HG03558 (cell line): ENCODE results near the gene ARHGEF40.

Experiments used
- ATAC-seq: cut with Tn5 transposase; IDR thresholded peaks from one replicate; pipeline ENCODE4 v1.9.1; 2021; ENCODE audit warnings: moderate number of reproducible peaks; ENCODE audit not compliant: unreplicated experiment; ENCODE audit errors: extremely low read depth

Gene ARHGEF40

DNA sequence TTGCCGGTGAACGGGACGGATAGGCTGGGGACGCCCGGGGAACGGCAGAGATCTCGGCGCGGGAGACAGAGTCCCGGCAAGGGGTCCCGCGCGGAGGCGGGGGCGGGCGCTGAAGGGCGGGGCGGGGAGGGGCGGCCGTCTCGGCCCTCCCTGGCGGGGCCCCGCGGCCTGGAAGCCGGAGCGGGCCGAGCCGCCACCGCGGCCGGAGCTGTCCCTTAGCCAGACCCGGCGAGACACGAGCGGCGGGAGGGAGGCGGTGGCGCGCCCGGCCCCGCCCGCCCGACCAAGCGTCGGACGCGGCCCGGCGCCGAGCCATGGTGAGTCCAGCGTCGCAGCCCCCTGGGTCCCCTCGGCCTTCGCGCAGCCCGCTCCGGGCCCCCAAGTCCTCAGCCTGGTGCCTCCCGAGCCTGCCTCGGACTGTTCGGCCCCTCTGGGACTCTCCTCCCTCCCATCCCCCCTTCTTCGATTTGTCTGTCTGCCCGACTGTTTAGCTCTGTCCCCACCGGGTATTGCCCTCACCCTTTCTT, at the start of gene ARHGEF40:
Gene ARHGEF40, plus strand, starts transcription at position 222 of the 527 bp plus-strand sequence. Its CDS starts 93 bp downstream, at position 315.
- no peak for ATAC-seq

DNA sequence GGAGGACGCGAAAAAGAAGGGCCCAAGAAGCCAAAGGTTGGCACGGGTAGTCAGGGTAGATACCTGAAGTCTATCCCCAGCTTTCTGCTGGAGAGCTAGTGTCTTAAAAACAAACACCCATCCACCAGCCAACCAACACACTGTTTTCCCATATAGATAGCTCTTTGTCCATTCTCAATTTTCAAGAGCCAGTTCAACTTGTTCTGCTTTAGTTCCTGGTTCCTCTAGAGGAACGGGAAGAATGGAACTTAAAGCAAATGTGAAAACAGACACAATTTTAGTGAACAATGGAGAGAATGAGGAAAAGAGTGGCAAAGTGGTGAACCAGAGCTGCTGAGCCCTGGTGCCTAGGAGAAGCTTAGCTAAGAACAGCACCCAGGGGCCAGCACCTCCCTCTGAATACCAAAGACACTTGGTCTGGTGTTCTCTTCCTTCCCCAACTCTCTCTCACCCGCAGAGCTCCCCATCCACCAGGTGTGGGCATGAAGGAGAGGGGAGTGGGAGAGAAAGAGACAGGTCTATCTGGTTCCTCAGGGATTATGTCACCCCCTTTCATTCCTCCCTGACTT, 49.0 kb upstream of the ARHGEF40 start:
- no peak for ATAC-seq

DNA sequence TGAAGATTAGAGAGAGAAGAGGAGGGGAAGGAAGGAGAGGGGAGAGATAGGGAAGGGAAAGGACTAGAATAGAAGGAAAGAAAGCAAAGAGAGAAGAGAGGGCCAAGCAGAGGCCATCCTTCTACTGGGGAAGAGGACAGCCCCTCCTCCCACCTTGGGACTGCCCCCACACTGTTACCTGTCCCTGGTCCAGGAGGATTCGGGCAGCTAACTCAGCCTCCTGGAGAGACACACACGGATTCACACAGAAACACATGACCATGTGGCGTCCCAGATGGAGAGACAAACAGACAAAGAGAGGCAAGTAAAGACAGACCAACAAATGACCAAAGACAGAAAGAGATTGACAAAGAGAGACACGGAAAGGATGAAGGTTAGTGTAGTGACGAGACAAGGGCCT, 47.4 kb upstream of the ARHGEF40 start:
- ATAC-seq: no peak

DNA sequence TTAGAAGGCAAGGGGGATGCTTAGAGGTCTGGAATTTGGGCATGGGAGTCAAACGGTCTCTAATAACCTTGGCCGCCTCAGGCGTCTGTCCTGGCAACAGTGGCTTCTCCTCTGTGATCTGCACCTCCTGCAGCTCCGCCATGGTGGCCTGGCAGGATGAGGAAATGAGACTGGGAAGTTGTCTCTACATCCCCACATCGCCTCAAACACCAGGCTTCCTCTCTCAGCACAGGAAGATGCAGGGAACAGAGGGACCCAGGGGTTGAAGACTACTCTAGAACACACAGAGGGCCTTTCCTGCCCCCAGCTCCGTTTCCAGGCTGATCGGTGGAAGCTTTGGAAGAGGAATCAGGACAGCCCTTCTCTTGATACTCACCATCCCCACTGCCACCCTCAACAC, 46.9 kb upstream of the ARHGEF40 start:
- no peak for ATAC-seq

DNA sequence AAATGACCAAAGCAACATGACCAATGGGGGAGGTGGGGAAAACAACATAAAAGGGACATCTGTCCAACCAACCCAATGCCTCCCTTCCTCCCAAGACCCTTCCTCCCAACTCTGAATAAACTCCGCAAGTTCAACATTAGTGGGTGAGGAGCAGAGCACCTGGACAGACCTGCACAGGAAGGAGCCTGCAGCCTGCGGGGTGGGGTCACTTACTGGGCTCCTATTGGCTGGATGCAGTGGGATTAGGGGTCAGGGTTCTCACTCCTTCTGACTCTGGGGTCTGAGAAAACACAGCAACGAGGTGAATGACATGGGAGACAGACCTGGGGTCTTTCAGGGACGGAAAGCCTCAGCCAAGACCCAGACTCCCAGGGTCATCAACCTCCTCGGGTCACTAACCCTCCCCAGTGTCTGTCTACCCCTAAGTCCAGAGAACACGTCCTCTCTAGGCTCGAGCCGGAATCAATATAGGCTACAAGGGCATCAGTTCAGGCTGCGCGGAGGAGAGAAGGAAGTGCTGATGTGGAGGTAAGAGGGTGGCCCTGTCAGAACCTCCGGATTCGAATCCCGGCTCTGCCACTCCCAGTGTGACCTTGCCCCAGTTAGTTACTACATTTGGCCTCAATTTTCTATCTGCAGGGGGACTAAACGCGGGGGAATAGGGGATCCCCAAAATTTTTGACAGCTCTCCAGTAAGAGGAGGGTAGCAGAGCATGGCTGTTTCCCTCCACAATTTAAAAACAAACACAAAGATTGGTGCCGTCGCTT, 46.1 kb upstream of the ARHGEF40 start:
- no peak for ATAC-seq

DNA sequence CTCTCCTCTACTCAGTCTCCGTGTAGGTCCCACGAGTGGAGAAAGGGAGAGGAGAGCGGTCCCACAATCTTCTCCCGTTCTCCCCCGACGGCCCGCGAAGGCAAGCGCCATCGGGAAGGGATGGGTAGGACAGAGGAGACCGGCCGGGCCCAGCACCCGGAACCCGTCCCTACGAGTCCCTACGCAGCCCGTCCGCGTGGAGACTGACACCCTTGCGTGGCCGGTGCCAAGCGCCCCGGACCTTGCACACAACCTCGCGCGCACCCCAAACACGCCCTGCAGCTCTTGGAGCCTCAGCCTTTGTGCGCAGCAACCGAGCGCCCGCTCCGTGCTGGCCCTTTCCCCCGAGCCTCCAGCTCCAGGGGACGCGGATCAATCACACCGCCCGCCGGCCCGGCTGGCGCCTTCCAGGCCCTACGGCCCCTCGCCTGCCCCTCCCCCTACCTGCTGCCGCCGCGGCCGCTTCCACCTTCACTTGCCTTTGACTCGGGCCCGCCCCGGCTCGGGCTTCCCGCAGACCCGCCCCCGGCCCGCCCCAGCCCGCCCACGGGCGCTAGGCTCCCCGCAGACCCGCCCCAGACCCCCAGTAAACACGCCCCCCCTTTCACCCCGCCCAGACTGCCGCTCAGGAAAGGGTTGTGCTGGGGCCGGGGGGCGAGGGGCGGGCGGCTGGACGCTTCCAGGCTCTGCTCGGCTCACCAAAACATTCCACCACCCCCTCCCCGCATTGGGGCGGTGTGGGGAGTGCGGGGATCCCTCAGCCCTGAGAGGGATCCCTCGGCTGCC, 45.3 kb upstream of the ARHGEF40 start, which contains the start of gene NDRG2:
Gene NDRG2, minus strand, starts transcription at position 477 of the 786 bp plus-strand sequence. CDS start 1,746 bp downstream, outside the sequence.
- no peak for ATAC-seq

DNA sequence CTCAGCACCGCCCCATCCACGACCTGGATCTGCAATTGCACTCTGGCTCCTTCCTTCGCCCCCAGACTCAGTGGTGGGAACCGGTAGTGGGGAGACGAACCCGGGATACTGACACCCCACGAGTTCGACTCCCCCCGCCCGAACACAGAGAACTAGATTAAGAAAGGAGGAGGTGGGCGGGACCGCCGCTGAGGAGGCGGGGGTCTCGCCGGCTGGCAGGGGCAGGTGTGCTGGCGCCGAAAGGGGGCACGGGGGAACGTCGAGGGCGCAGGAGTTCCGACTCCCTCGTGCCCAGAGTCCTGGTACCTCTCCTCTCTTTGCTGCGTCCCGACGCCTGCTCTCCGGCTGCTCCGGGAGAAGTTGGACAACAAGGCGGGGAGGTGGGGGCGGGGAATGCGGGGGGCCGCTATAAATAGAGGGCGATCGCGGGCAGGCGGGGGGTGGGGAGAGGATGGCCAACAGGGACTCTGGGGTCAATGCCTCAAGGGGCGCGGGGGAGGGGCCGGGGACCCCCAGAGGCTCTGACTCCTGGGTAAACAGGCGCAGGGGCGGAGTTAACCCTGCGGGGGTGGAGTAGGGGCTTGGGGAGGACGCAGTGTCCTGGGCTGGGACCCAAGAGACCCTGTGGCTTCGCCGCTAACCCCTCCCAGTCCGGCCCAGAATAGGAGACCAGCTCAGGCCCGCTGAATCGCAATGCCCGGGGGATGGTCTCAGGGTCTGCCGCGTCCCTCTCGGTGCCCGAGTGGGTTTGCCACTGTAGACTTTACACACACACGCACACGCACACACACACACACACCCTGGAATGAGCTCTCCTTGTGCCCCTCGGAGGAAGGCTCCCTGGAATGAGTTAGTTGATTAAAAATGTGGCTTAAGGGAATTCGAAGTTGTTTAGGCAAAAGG, 44.5 kb upstream of the ARHGEF40 start:
- ATAC-seq: no peak

DNA sequence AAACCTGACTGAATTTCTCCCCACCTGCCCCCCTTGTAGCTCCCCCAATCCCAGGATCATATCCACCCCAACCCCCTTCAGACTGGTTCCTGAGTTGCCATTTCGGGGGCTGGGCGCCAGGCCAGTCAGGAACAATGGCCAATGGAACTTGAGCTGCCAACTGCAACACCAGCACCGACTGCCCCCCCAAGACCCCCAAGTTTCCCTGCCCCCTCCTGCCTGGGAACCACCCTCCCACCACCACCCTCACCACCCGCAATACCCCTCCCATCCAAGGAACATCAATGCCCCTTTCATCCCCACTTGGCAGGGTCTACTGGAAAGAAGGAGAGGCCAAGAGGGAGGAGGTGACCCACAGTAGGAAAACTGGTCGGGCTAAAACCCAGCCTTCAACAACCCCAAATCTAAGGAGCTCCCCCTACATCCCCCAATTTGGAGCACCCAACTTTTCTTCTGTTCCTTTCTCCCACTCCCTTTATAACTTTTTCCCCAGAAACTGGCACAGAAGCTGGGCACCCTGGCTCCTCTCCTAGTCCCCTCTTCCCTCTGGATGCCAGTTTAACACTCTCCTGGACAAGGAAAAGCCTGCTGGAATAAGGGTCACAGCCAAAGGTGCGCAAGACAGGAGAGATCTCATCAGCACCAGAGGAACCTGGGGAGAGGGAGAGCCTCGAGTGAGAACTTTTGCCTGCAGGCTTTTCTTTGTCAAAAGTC, 43.7 kb upstream of the ARHGEF40 start:
- no peak for ATAC-seq

DNA sequence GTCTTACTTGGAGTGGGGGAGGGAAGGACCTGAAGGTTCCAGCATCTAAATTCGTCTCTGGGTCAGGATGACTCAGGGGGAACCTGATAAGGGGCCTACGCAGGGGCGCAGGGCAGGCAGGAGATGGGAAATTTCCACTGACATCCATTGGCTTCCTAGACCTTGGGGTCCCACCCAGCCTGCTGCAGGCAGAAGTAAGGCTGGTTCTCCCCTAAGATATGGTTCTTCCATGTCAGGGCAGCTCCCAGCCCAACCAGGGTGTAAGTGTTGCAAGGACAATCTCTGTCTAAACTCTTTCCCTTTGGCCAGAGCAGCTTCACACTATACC, 43.2 kb upstream of the ARHGEF40 start:
- ATAC-seq: no peak

DNA sequence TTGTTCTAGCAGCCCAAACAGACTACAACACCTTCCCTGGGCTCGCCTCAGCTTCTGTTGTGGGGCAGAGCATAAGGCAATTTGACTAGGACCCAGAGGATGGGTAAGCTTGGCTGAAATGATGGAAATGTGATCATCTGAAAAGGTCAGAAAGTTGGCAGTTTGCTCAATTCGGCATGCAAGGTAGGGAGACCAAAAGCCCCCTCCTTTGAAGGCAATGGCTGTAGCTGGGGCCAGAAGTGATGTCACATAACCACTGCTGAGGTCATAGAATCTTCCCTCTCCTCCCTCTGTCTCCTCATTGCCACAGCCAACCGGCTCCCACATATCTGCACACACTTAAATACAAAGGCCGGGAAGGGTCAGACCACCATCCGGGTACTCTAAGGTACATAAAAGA, 40.2 kb upstream of the ARHGEF40 start, which contains the start of gene TPPP2:
Gene TPPP2, plus strand, starts transcription at position 301 of the 400 bp plus-strand sequence. CDS start 365 bp downstream, outside the sequence.
- ATAC-seq: no peak

DNA sequence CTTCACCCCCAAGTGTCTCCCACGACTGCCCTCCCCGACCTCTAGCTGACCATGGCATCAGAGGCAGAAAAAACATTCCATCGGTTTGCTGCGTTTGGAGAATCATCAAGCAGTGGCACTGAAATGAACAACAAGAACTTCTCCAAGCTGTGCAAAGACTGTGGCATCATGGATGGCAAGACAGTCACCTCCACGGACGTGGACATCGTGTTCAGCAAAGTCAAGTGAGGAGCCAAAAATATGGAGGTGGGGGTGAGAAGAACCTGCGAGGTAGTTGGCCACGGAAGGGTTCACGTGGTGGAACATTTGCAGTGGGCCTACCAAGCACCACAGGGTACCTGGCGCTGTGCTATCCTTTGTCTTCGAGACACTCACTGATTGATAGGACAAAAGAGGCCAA, 39.6 kb upstream of the ARHGEF40 start:
- ATAC-seq: no peak

DNA sequence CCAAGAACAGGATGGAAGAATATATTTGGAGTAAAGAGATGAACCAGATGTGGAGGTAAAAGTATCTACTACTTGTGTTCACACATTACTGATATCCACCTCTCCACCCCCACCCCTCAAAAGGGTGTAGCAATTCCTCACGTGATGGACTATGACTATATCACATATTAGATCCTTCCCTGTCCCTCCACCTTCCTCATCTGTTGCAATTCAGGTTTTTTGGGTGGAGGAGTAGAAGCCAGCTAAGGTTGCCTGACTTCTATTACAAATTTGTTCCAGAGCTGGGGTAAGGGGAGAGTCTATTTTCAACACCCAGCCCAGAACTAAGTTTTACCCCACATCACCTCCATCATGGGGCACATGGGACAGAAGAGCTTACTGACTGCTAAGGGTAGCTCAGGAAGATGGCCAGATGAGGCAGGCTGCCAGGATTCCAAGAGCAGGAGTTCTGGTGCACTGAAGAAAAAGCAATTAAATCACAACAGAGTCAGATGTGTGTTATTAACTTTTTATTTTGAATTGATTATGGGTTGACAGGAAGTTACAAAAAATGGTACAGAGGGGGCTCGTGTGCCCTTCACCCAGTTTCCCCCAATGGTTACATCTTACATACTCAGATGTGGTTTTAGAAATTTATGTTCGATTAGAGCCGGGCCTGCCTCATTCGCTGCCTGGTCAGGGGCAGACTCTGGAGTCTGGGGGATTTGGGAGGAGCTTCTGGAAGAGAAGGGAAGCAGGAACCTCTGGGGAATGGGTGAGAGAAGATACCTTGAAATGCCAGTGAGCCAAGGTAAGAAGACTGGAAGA, 37.6 kb upstream of the ARHGEF40 start:
- ATAC-seq: no peak

DNA sequence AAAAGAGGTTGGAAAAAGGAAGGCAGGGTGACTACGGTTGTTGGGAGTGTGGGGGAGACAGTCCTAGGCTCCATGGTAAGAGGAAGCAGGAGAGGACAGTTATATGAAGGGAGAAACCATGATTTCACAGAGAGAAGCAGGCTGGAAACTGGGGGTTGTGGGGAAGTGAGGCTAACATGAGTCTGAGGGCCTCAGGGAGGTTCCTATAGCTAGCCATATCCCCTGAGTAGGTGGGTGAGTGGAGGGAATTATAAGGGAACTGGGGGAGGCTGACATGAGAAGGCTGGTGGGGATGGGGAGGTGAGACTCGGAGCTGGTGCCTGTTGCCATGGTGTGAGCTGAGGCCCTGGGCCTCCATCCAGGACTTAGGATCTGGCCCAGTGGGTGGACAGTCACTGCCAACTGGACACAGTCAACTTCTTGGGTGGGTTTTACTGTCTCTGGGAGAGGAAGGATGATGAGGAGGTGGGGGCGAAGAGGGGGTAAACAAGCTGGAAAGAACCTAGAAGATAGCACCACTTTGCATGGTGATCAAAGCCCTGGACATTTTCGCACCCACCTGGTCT, 36.9 kb upstream of the ARHGEF40 start:
- ATAC-seq: no peak

DNA sequence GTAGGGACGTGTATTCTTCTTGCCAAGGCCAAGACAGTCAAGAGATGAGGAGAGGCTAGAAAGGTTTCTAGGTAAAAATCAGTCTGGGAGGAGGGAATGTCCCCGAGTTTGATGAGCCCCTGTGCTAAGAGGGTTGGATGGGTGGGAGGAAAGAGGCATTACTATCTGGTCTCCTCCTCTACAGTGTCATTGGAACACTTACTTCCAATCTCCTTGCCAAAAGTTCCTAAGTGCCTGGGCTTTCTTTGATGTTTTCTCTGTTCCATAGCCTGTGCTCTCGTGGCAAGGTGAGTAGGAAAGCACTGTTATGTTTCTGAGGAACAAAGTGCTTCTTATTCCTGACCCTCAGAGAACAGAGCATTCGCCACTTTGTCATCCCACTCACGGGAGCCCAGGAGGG, 35.4 kb upstream of the ARHGEF40 start, which contains the start of gene RNASE13:
Gene RNASE13, minus strand, starts transcription at position 101 of the 400 bp plus-strand sequence. CDS start 519 bp downstream, outside the sequence.
- no peak for ATAC-seq

DNA sequence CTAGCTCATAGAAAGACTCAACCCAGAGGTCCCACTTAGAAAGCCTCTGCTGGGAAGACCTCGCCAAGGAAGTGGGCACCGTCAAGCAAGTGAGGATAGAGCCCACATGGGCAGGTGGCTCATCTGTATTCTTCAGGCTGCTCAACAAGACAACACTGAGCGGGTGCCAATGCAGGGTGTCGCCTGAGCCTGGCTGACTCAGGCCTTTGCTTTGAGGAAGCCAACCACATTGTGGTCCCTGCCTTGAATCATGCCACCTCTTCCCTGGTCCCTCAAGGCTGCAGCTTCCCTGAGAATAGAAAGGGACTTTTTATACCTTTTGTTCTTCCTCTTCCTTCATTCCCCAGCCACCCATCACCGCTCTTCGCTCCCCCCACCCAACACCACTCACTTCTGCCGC, 33.4 kb upstream of the ARHGEF40 start:
- no peak for ATAC-seq

DNA sequence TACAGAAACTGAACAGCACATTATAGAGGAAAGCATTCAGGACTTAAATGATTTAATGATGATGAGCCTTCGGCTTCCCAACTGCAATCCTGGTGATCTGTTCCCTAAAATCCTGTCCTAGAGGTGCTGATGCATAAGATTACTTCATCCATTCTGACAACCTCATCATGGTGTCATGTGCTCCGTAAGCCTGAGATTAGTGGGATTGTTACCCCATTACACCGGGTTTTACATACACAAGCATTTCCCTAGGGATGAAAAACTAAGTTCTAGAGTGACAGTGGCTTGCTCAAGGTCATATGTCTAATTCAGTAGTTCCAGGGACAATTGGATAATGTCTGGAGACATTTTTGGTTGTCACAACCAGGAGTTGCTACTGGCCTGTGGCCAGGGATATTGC, 32.9 kb upstream of the ARHGEF40 start:
- ATAC-seq: no peak

DNA sequence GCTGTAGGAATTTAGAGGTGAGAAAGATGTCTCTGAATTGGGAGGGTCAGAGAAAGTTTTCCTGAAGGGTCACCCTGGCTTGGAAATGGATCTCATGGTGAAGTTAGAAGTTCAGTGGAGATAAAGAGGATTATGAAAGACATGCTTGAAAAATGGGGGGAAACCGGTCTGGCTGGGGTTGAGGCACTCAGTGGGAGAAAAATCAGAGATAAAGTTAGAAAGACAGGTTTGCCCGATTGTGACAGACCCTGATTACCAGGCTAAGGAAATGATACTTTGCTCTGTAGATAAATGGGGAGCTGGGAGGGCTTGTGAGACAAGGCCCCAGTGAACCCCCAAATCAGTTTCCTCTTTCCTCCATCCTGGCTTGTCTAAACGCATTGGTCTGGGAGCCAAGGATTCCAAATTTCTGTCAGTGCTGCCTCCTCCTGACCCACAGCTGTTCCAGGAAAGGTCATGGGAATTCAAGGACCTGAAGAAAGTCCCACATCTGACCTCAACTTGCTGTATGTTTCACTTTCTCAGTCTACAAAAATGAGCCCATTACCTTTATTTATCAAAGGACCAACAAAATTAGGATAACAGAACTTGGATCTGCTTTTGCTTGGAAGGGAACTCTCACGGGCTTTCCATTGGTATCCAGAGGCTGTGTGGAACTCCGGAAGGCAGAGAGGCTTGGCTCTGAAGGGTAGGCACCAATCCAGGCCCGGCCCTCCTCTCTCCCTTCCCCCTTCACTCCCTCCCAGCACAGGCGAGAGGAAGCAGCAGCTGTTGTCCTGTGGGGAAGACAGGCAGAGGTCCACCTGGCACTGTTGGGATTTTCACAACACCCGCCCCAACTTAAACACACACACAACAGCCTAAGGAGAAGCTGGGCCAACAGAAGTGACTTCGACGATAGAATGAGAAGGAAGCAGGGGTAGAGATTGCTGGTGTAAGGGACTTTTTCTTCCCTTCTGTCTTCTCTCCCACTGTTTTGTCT, 31.4 kb upstream of the ARHGEF40 start:
- no peak for ATAC-seq
